ENCODE data around the gene VEZF1.

VEZF1 gene

GRCh38 chr17:57971572-57971971, 16.5 kb downstream of the VEZF1 start:
- H3K4me3 ChIP-seq (IDR thresholded peaks at IDR 0.05; ENCODE audit: insufficient read depth, low read depth, low read length), result no peak overlapping the region

GRCh38 chr17:57970710-57971109, 17.3 kb downstream of the VEZF1 start:
- Histone ChIP-seq H3K4me2 (no peak overlapping the region), H3K4me1 (ENCODE audit: low read depth, poor library complexity, severe bottlenecking) (no peaks in the 10 kb centered on the region), H3K27me3 (ENCODE audit: insufficient read depth, low read depth) (no peaks in the 10 kb centered on the region), H3K79me2 (ENCODE audit: insufficient read depth, low read depth) (no peaks in the 10 kb centered on the region), H4K20me1 (ENCODE audit: insufficient read depth) (no peaks in the 10 kb centered on the region), H3K9ac (no peak overlapping the region), H3K4me3 (IDR thresholded peaks at IDR 0.05; ENCODE audit: insufficient read depth, low read depth, low read length) (no peak overlapping the region), H3K36me3 (ENCODE audit: insufficient read depth) (0 out of 2 replicates have a peak, but pooled peaks cover 5% of the 10 kb centered on the region), H3K27ac (no peak overlapping the region), H2AFZ (ENCODE audit: low read depth) (no peak overlapping the region)
- no peak for TF ChIP-seq CTCF (conservative IDR thresholded peaks at IDR 0.05; ENCODE audit: low read depth, low read length)

More at GRCh38 chr17:57971572-57971971, 16.5 kb downstream of the VEZF1 start:
- Histone ChIP-seq H3K9ac (no peak overlapping the region), H3K27me3 (ENCODE audit: insufficient read depth, low read depth) (no peaks in the 10 kb centered on the region), H3K36me3 (ENCODE audit: insufficient read depth) (0 out of 2 replicates have a peak, but pooled peaks cover 5% of the 10 kb centered on the region), H3K79me2 (ENCODE audit: insufficient read depth, low read depth) (no peaks in the 10 kb centered on the region), H4K20me1 (ENCODE audit: insufficient read depth) (no peaks in the 10 kb centered on the region), H2AFZ (ENCODE audit: low read depth) (no peak overlapping the region), H3K4me1 (ENCODE audit: low read depth, poor library complexity, severe bottlenecking) (no peaks in the 10 kb centered on the region), H3K27ac (no peak overlapping the region), H3K4me2 (no peak overlapping the region)
- TF ChIP-seq CTCF (conservative IDR thresholded peaks at IDR 0.05; ENCODE audit: low read depth, low read length), result no peak

- Histone ChIP-seq H3K4me1 (ENCODE audit: low read depth, poor library complexity, severe bottlenecking) (no peaks in the 10 kb centered on the region), H3K9ac (no peak overlapping the region), H3K27ac (no peak overlapping the region), H3K4me3 (IDR thresholded peaks at IDR 0.05; ENCODE audit: insufficient read depth, low read depth, low read length) (no peak overlapping the region), H3K36me3 (ENCODE audit: insufficient read depth) (0 out of 2 replicates have a peak, but pooled peaks cover under 1% of the 10 kb centered on the region), H3K4me2 (no peak overlapping the region), H3K79me2 (ENCODE audit: insufficient read depth, low read depth) (no peaks in the 10 kb centered on the region), H4K20me1 (ENCODE audit: insufficient read depth) (no peaks in the 10 kb centered on the region), H3K27me3 (ENCODE audit: insufficient read depth, low read depth) (no peaks in the 10 kb centered on the region), H2AFZ (ENCODE audit: low read depth) (no peak overlapping the region)
- no peak for TF ChIP-seq CTCF (conservative IDR thresholded peaks at IDR 0.05; ENCODE audit: low read depth, low read length)
These were observed 19.6 kb downstream of the VEZF1 start for GRCh38 chr17:57968456-57968855.

GRCh38 chr17:57966875-57967274, 21.2 kb downstream of the VEZF1 start:
- Histone ChIP-seq H3K27me3 (ENCODE audit: insufficient read depth, low read depth) (no peaks in the 10 kb centered on the region), H2AFZ (ENCODE audit: low read depth) (no peak overlapping the region), H4K20me1 (ENCODE audit: insufficient read depth) (no peaks in the 10 kb centered on the region), H3K4me2 (no peak overlapping the region), H3K36me3 (ENCODE audit: insufficient read depth) (no peaks in the 10 kb centered on the region), H3K4me1 (ENCODE audit: low read depth, poor library complexity, severe bottlenecking) (no peaks in the 10 kb centered on the region), H3K9ac (no peak overlapping the region), H3K4me3 (IDR thresholded peaks at IDR 0.05; ENCODE audit: insufficient read depth, low read depth, low read length) (no peak overlapping the region), H3K27ac (no peak overlapping the region), H3K79me2 (ENCODE audit: insufficient read depth, low read depth) (no peaks in the 10 kb centered on the region)
- no peak for TF ChIP-seq CTCF (conservative IDR thresholded peaks at IDR 0.05; ENCODE audit: low read depth, low read length)
